Left cardiac atrium (tissue), 4 donors: ENCODE measurements around the gene GRIP1. TPM values are rescaled to one million over a fixed set of nuclear protein-coding genes. Genes with fewer than 3 reads are reported as not detected.

Experiments
- ATAC-seq, 2 donors: fragments of 200-7000 bp; cut with Tn5 transposase; one replicate each; pipeline ENCODE4 v1.9.1; 2020; ENCODE audit warnings: mild to moderate bottlenecking in 2 of 2, moderate library complexity in 2 of 2
- DNase-seq: peaks from one replicate; pipeline ENCODE4 v3.0.0-alpha.2; 2020
- intact Hi-C, 2 donors: fragments of 100-400 bp; cut with DNase I; formaldehyde crosslinking; loops; one replicate each; pipeline versions ENCODE4 v1.14.1 to v1.15.1; 2022 to 2023
- total RNA-seq, 2 donors: library from RNA; stranded (reverse); fragmentation: NEBNext Ultra II Directional; extraction: Animal tissue kit (Norgen Biotek cat#: 25700); gene quantifications; one replicate each; pipeline ENCODE4 v1.2.1, GENCODE V29; 2021
- donor health status: DM: no; HTN: yes; CAD: no.
- donor health status: DM: no; HTN: yes; CAD: no; lungs with severe emphysema.
- donor health status: DM: yes; HTN: yes; CAD: no.
- donor health status: Dilated cardiomyopathy.

GRIP1 gene
- total RNA-seq, 2 donors from 2014 or later = 12.7 to 21.0 TPM

- DNase-seq (no peak), ATAC-seq (no peak)
- intact Hi-C loops = no loop called here
These were observed 66.6 kb downstream of the GRIP1 start for GRCh38 chr12:66612090-66612775.

GRCh38 chr12:66607147-66607546, 71.7 kb downstream of the GRIP1 start:
- intact Hi-C loops = no loop called here
- DNase-seq (no peak), ATAC-seq (no peak)

GRCh38 chr12:66605293-66605692, 73.6 kb downstream of the GRIP1 start:
- ATAC-seq (no peak), DNase-seq (no peak)
- intact Hi-C loops = no loop called here

DNA sequence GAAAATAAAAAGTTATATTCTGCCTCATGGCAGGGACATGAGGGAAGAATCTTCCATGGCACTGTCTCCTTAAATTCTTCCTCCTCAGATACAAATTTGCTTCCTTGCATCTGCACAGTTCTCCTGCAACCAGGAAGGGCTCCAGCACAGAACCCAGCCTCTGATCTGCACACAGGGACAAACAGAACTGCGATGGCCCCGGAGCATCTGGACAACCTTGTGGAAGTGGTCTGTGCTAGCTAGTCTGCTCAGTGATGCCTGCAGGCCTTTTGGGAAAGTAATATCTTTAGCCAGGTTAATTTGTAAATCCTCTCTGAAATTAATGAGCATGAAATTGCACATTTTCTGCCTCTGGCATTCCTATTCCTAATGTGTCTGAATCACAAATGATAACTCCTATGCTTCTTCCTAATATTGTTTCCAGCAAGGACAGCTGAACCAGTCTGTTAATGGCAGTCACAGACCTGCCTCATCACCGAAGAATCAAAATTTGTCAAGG, 74.8 kb downstream of the GRIP1 start:
- no peak for ATAC-seq
- DNase-seq = no peak
- intact Hi-C loops = no loop called here

DNA sequence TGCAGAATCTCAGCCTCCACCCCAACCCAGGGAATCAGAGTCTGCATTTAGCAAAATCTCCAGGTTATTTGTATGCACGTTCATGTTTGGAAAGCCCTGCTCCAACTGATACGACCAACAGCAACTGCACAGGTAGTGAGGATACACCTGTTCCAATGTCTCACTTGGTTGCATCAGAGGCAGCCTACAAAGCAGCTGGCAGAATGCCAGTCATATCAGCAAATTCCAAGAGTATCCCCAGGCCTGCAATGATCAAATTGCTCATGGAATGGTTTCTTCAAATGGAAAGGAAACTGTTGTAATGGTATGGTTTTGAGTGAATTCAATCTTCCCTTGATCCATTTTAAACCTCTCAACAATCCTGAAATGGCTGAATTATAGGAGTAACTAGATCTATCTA, 75.4 kb downstream of the GRIP1 start:
- intact Hi-C loops = no loop called here
- no peak for DNase-seq
- no peak for ATAC-seq

DNA sequence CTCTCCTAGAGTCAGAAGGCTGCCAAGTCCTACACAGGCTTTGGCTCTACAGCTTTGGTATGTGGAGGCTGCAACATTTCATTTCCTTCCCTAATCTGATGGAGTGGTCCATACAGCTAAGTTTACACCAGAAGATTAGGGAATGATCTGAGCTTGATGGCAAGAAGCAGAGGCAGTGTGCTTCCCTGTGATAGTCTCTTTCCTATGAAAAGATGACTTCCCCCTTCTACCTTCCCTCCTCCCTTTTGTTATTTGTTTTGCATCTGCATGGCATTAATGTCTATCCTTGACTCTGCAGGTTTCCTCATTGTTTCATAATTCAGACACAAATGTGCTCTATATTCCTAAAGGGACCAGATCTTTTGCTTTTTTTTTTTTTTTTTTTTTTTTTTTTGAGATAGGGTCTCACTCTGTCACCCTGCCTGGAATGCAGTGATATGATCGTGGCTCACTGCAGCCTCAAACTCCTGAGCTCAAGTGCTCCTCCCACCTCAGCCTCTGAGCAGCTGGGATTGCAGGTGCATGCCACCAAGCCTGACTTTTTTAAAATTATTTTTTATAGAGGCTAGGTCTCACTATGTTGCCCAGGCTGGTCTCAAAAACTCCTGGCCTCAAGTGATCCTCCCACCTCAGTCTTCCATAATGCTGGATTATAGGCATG, 76.3 kb downstream of the GRIP1 start:
- intact Hi-C loops = no loop called here
- DNase-seq (no peak), ATAC-seq (no peak)

- DNase-seq = no peak
- intact Hi-C loops = no loop called here
- no peak for ATAC-seq
These were observed 78.0 kb downstream of the GRIP1 start for GRCh38 chr12:66600903-66601302.

- intact Hi-C loops = no loop called here
- ATAC-seq (no peak), DNase-seq (no peak)
These were observed 79.1 kb downstream of the GRIP1 start for GRCh38 chr12:66599816-66600215.

GRCh38 chr12:66598608-66599007, 80.3 kb downstream of the GRIP1 start:
- intact Hi-C loops = no loop called here
- DNase-seq = no peak
- ATAC-seq = no peak

DNA sequence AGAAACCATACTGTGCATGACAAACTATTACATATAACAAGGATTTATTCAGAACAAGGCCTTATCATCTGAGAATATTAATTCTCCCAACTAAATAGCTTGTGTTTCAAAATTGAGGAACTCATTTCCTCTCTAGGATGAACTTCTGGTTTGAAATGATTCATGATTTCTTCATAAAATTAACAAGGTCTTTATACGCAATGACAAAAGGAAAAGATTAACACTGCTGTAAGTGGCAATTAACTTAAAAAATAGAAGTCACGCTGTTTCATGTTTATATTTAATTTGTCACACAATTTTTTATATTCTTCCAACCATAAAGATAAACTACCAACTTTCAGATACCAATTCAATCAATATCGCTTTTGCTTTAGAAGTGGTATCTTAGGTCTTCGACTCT, 80.8 kb downstream of the GRIP1 start:
- DNase-seq = no peak
- ATAC-seq = no peak
- intact Hi-C loops = no loop called here

- no peak for DNase-seq
- no peak for ATAC-seq
- intact Hi-C loops = no loop called here
These were observed 82.7 kb downstream of the GRIP1 start for GRCh38 chr12:66596199-66596598.

DNA sequence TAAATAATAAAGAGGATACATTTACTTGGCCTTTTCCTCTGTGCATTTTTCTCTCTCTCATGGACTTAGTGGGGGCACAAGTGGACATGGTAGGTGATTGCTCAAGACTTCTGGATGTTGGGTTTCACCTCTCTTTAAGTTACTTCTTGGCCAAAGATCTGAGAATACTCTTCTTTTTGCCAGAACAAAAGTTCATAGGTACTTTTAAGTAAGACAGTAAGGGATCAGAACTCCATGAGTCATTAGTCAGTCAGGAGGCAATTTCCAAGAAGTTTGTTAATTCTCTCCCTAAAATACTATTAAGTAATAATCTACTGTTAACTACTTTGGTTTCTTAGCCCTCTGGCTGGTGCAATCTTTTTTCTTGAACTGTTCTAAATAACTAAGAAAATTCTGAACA, 84.2 kb downstream of the GRIP1 start:
- no peak for DNase-seq

GRCh38 chr12:66590275-66590985, 88.4 kb downstream of the GRIP1 start:
- ATAC-seq (no peak), DNase-seq (no peak)
- intact Hi-C loops = no loop called here

More for the DNA sequence above, 84.2 kb downstream of the GRIP1 start:
- ATAC-seq = peak in 1 of 2 donors; percentile 72
- intact Hi-C loops = no loop called here

DNA sequence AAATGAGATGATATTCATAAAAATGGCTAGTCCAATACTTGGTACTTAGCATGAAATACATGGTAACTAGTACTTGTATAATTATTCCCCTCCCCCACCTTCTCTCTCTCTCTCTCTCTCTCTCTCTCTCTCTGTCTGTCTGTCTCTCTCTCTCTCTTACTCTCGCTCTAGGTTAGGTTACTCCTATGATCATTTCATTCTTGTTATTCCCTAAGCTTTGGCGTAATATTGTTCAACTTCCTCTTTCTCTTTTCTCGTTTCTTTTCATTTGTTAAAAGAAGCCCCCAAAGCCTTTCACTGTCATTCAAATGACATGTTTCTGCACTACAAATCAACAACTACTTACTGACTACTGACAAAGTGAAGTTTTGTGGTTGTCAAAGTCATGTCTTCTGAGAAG, 89.8 kb downstream of the GRIP1 start:
- no peak for DNase-seq
- no peak for ATAC-seq
- intact Hi-C loops = no loop called here

GRCh38 chr12:66587912-66588311, 91.0 kb downstream of the GRIP1 start:
- ATAC-seq = no peak
- intact Hi-C loops = no loop called here
- no peak for DNase-seq

DNA sequence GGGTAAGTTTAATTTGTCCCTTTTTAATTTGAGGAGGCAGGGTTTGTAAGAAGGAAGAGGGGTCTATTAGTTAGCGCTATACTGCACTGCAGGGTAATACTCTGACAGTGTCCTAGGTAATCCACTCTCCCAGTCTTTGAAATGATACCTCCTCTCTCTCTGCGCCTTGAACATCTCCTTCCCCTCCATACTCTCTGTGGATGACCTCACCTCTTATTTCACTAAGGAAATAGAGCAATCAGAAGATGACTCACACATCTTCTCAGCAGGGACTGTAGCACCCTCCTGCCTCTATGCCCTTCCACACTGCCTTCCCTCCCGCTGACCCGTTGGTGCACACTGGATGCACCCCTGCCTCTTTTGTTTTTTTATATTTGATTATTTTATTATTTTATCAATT, 94.2 kb downstream of the GRIP1 start:
- DNase-seq (no peak), ATAC-seq (no peak)
- intact Hi-C loops = no loop called here

- intact Hi-C loops = no loop called here
- ATAC-seq = no peak
- no peak for DNase-seq
These were observed 105.3 kb downstream of the GRIP1 start for GRCh38 chr12:66573605-66574004.

DNA sequence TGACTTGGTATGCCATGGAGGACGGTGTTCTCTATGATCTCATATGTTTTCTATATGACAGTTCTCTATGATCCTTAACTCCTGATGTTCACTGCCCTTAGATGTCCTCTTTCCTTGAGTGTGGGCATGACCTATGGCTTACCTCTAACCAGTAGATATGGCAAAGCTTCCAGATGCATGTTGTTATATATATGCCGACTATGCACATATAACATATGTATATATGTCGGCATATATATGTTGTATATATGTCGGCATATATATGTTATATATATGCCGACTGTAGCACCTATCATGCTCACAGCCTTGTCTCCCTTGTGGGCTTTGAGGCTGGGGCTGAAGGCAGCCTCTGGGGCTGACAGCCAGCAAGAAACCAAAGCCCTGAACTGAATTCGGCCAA, 106.0 kb downstream of the GRIP1 start:
- no peak for ATAC-seq
- intact Hi-C loops = no loop called here
- no peak for DNase-seq

GRCh38 chr12:66571361-66571915, 107.4 kb downstream of the GRIP1 start:
- DNase-seq (no peak), ATAC-seq (no peak)
- intact Hi-C loops = no loop called here

GRCh38 chr12:66563220-66563619, 115.7 kb downstream of the GRIP1 start:
- DNase-seq (no peak), ATAC-seq (no peak)
- intact Hi-C loops = no loop called here
